HCT116 (cell line): ENCODE results near the gene RNPEP. TPM values are rescaled to one million over a fixed set of nuclear protein-coding genes. Genes with fewer than 3 reads are reported as not detected.
"Not testable (repeated sequence)": the region's sequence is repeated elsewhere in the genome, so short reads cannot be mapped to it uniquely, and the experiment has no call there.

ENCODE experiments used
- ATAC-seq: fragments of 200-7000 bp; cut with Tn5 transposase; 2 replicates; pipeline ENCODE4 v1.9.1; 2020; ENCODE audit warnings: mild to moderate bottlenecking, moderate library complexity
- BruUV-seq: library from RNA; stranded (reverse); fragments of 400-500 nt; replicated peaks from 2 replicates; lab custom pipeline; 2021; lab: Mats Ljungman, UMichigan
- CTCF ChIA-PET: fragments of 300-600 bp; sonication (Branson Sonifier 250); formaldehyde crosslinking; loops from one replicate; lab custom pipeline; 2021; ENCODE audit warnings: antibody characterized with exemption; lab: Charles Lee
- POLR2A ChIA-PET: fragments of 300-600, 350-600 bp; sonication (Branson Sonifier 250); formaldehyde crosslinking; loops from one replicate; lab custom pipeline; 2021; ENCODE audit warnings: antibody characterized with exemption; lab: Charles Lee
- RAD21 ChIA-PET, 2 experiments: fragments of 300-600 bp; sonication (Branson Sonifier 250); formaldehyde crosslinking; loops; one replicate each; lab custom pipeline; 2023; ENCODE audit warnings: low total read pairs in 2 of 2; ENCODE audit not compliant: uncharacterized antibody in 2 of 2, unreplicated experiment in 2 of 2, low non-redundant PET in 1 of 2; lab: Charles Lee
- DNase-seq: peaks from one replicate; pipeline ENCODE4 v3.0.0-alpha.2; 2010; ENCODE audit warnings: low read depth, low spot score
- H2AFZ ChIP-seq: fragments of 200-600 bp; shearing (Covaris generic), sonication (generic); 2 replicates; pipeline ENCODE4 v1.6.1; 2017; ENCODE audit warnings: low read depth, mixed run types, mixed read lengths, antibody characterized with exemption, low read length; ENCODE audit not compliant: poor library complexity, severe bottlenecking
- H3K27ac ChIP-seq: 2 replicates; pipeline ENCODE4 v1.5.1; 2012; ENCODE audit warnings: low read depth, low read length
- H3K27me3 ChIP-seq: fragments of 200-600 bp; sonication (generic); 2 replicates; pipeline ENCODE4 v1.6.1; 2016; ENCODE audit warnings: mixed run types, low read length, mixed read lengths; ENCODE audit not compliant: insufficient read depth
- H3K36me3 ChIP-seq, 2 experiments: fragments of 200-500 bp in 1 of 2; fragments of 200-600 bp in 1 of 2; sonication (Bioruptor generic) in 1 of 2; sonication (generic) in 1 of 2; 2 replicates each; pipeline versions ENCODE4 v1.5.1 to v1.6.1; 2014 to 2016; ENCODE audit warnings: low read length in 2 of 2, inconsistent platforms in 1 of 2, mixed read lengths in 1 of 2, mixed run types in 1 of 2; ENCODE audit not compliant: insufficient read depth in 2 of 2, control insufficient read depth in 1 of 2
- H3K4me1 ChIP-seq, 2 experiments: fragments of 200-600 bp in 1 of 2; sonication (generic) in 1 of 2; 2 replicates each; pipeline versions ENCODE4 v1.5.1 to v1.6.1; 2012 to 2017; ENCODE audit warnings: low read length in 2 of 2, inconsistent platforms in 1 of 2, mild to moderate bottlenecking in 1 of 2, mixed read lengths in 1 of 2, mixed run types in 1 of 2, moderate library complexity in 1 of 2; ENCODE audit not compliant: insufficient read depth in 2 of 2, control insufficient read depth in 1 of 2
- H3K4me2 ChIP-seq: fragments of 200-600 bp; sonication (generic); 2 replicates; pipeline ENCODE4 v1.6.1; 2017; ENCODE audit warnings: mixed run types, low read length, mixed read lengths
- H3K4me3 ChIP-seq, 2 experiments: fragments of 200-600 bp in 1 of 2; sonication (generic) in 1 of 2; replicated peaks in 1 of 2; 2 replicates each; pipeline ENCODE4 v1.5.1; 2011 to 2016; ENCODE audit warnings: low read length in 2 of 2, control low read depth in 1 of 2, low read depth in 1 of 2, mild to moderate bottlenecking in 1 of 2, mixed read lengths in 1 of 2, mixed run types in 1 of 2
- H3K79me2 ChIP-seq: fragments of 200-600 bp; sonication (generic); 2 replicates; pipeline ENCODE4 v1.6.1; 2017; ENCODE audit warnings: mild to moderate bottlenecking, mixed run types, low read length, moderate library complexity, mixed read lengths; ENCODE audit not compliant: insufficient read depth
- H3K9ac ChIP-seq: fragments of 200-600 bp; sonication (generic); 2 replicates; pipeline ENCODE4 v1.6.1; 2016; ENCODE audit warnings: low read length, mixed read lengths
- H3K9me2 ChIP-seq: fragments of 200-600 bp; sonication (generic), shearing (Covaris generic); 2 replicates; pipeline ENCODE4 v1.6.1; 2017; ENCODE audit warnings: mixed run types, mild to moderate bottlenecking, moderate library complexity; ENCODE audit not compliant: insufficient read depth
- H3K9me3 ChIP-seq, 2 experiments: fragments of 200-500 bp in 1 of 2; fragments of 200-600 bp in 1 of 2; sonication (Bioruptor generic) in 1 of 2; sonication (generic) in 1 of 2; 2 replicates each; pipeline ENCODE4 v1.6.1; 2014 to 2017; ENCODE audit warnings: low read length in 2 of 2, mixed read lengths in 2 of 2, inconsistent platforms in 1 of 2, low read depth in 1 of 2, mild to moderate bottlenecking in 1 of 2, mixed run types in 1 of 2, moderate library complexity in 1 of 2; ENCODE audit not compliant: control insufficient read depth in 1 of 2, insufficient read depth in 1 of 2
- H4K20me1 ChIP-seq: fragments of 200-600 bp; sonication (generic), shearing (Covaris generic); 2 replicates; pipeline ENCODE4 v1.6.1; 2017; ENCODE audit warnings: mixed run types, mild to moderate bottlenecking, moderate library complexity; ENCODE audit not compliant: insufficient read depth
- POLR2A ChIP-seq: IDR thresholded peaks from 2 replicates; pipeline ENCODE4 v1.7.0; 2011; ENCODE audit warnings: borderline replicate concordance; ENCODE audit not compliant: insufficient read depth, insufficient read length; ENCODE audit errors: extremely low read depth
- POLR2AphosphoS5 ChIP-seq: IDR thresholded peaks from 2 replicates; pipeline ENCODE4 v1.6.1; 2011; ENCODE audit warnings: mild to moderate bottlenecking, low read depth, low read length, moderate library complexity
- intact Hi-C: fragments of 100-400 bp; cut with micrococcal nuclease; formaldehyde crosslinking; loops from 2 replicates; pipeline ENCODE4 v1.10.0; 2022
- total RNA-seq: library from RNA; stranded (reverse); gene quantifications from one replicate; pipeline ENCODE4 v1.2.1, GENCODE V29; 2021; ENCODE audit not compliant: unreplicated experiment
- TF ChIP-seq, protein P1 (sequence below): IDR thresholded peaks from 2 replicates; pipeline ENCODE4 v1.6.1; 2012
- TF ChIP-seq, protein P2 (sequence below): IDR thresholded peaks from 2 replicates; pipeline ENCODE4 v1.6.1; 2012

The RNPEP gene
- total RNA-seq, 1 experiment from 2014 or later, result 85.9 TPM

DNA sequence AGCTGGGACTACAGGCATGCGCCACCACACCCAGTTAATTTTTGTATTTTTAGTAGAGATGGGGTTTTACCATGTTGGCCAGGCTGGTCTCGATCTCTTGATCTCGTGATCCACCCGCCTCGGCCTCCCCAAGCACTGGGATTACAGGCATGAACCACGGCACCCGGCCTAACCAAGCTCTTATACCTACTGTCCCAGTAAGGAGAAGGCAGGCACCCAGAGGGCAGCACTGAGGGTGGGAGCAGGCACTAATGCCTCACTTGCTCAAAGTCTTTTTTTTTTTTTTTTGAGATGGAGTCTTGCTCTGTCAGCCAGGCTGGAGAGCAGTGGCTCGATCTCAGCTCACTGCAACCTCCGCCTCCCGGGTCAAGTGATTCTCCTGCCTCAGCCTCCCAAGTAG, 42.1 kb upstream of the RNPEP start:
- H3K27me3 ChIP-seq, BruUV-seq, H3K36me3 ChIP-seq, H3K27ac ChIP-seq, DNase-seq, intact Hi-C loops, ATAC-seq, H3K9me3 ChIP-seq, H3K4me2 ChIP-seq, H3K79me2 ChIP-seq, POLR2A ChIA-PET, H3K9ac ChIP-seq, H3K9me2 ChIP-seq, H2AFZ ChIP-seq, RAD21 ChIA-PET, H4K20me1 ChIP-seq, H3K4me3 ChIP-seq, CTCF ChIA-PET: not testable (repeated sequence)
- H3K4me1 ChIP-seq, result peaks cover 11 to 20% of the 10 kb centered on the region in 2 experiments; a peak in 3 of 4 replicates

DNA sequence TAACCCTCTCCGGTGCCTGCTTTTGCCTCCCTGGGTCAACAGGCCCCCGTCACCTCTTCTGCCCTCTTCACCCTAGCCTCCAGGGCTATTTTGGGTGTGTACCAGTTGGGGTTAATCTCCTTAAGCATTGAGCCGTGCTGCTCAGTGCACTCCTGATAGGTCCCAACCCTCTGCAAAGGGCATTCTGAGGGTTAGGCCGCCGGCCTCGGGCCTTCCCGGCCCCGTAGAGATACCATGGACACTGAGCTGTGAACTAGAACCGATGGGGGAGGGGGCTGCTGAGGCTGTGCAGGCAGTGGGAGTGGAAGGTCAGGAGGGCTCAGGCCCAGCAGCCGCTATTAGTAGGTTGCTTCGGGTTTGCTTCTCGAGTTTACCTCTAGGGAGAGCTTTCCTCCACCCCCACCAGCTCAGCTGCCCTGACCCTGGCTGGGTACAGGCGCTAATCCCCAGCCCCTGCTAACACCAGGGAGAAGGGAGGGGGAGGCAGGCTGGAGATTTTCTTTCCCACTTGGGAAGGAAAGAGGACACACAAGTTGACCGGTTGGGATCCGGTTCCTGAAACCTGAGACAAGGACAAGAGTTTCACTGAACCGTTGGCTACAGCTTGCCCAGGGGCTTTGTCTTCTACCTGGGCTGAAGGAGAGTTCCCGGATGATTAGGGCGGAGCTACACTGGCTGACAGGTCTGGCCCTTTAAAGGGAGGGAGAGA, 40.9 kb upstream of the RNPEP start:
- H3K27ac ChIP-seq, result no peak overlapping the region; the same call in 1 of the 2 replicates
- no peaks in the 10 kb centered on the region for H3K9me2 ChIP-seq
- ChIA-PET RAD21 (no interaction called here), POLR2A (interaction anchor here (1.0 kb wide), 1 partner anchor 14 kb away, joined by 3 read pairs; the partner anchor contains the start of gene TIMM17A), CTCF (interaction anchor here (1.0 kb wide), 1 partner anchor 60 kb away, joined by 3 read pairs; no protein-coding TSS in a partner anchor)
- H3K4me3 ChIP-seq, result no peak overlapping the region
- no peaks in the 10 kb centered on the region for H3K36me3 ChIP-seq
- peaks cover 11 to 20% of the 10 kb centered on the region in 2 experiments; a peak in 3 of 4 replicates for H3K4me1 ChIP-seq
- no peaks in the 10 kb centered on the region for H3K9me3 ChIP-seq
- no TSS peak for BruUV-seq
- H4K20me1 ChIP-seq, result no peaks in the 10 kb centered on the region
- intact Hi-C loops, result no loop called here
- H2AFZ ChIP-seq, result peak overlapping the region; percentile 72
- peak overlapping the region; percentile 39 for H3K4me2 ChIP-seq
- no peak overlapping the region for H3K9ac ChIP-seq
- H3K79me2 ChIP-seq, result no peaks in the 10 kb centered on the region
- DNase-seq (no peak), ATAC-seq (peak; percentile 69)
- peaks cover 8% of the 10 kb centered on the region for H3K27me3 ChIP-seq
- TF ChIP-seq, protein P1, sequence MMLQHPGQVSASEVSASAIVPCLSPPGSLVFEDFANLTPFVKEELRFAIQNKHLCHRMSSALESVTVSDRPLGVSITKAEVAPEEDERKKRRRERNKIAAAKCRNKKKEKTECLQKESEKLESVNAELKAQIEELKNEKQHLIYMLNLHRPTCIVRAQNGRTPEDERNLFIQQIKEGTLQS, result no peak
- no peak for TF ChIP-seq POLR2AphosphoS5
- peak; percentile 39 for TF ChIP-seq POLR2A
- TF ChIP-seq, protein P2, sequence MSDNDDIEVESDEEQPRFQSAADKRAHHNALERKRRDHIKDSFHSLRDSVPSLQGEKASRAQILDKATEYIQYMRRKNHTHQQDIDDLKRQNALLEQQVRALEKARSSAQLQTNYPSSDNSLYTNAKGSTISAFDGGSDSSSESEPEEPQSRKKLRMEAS, result no peak
